ENCODE measurements around the gene PPP6R1. TPM values are rescaled to one million over a fixed set of nuclear protein-coding genes. Genes with fewer than 3 reads are reported as not detected.

The PPP6R1 gene
- total RNA-seq, 4 donors from 2014 or later = 32.6 to 79.4 (median 34.0) TPM

GRCh38 chr19:55250262-55251036, 8.4 kb downstream of the PPP6R1 start:
- H3K9me3 ChIP-seq = no peaks in the 10 kb centered on the region
- peaks cover 0 to 32% of the 10 kb centered on the region in 2 donors for H3K36me3 ChIP-seq
- no peaks in the 10 kb centered on the region for H3K27me3 ChIP-seq

GRCh38 chr19:55249841-55250240, 9.0 kb downstream of the PPP6R1 start:
- no peak overlapping the region for H3K27ac ChIP-seq

More at GRCh38 chr19:55250262-55251036, 8.4 kb downstream of the PPP6R1 start:
- TF ChIP-seq POLR2A (IDR thresholded peaks at IDR 0.05) (no peak), CTCF (IDR thresholded peaks at IDR 0.05) (no peak), EP300 (IDR thresholded peaks at IDR 0.05) (no peak), POLR2AphosphoS5 (IDR thresholded peaks at IDR 0.05) (no peak)
- Histone ChIP-seq H3K4me1 (peaks cover 0 to 84% (median 29%) of the 10 kb centered on the region in 3 donors), H3K27ac (no peak overlapping the region), H3K4me3 (no peak overlapping the region)
- 87 to 100% methylated on average over 1 to 8 of the region's 18 CpGs for WGBS, 2 donors (ENCODE audit: low coverage in 1 of 2)
- no peak for ATAC-seq

GRCh38 chr19:55248704-55249103, 10.1 kb downstream of the PPP6R1 start:
- peaks cover 0 to 50% of the 10 kb centered on the region in 2 donors for H3K36me3 ChIP-seq
- H3K9me3 ChIP-seq = no peaks in the 10 kb centered on the region
- 84% methylated on average over 5 of the region's 9 CpGs; no CpG with 5 or more reads in 1 of the 2 donors for WGBS, 2 donors (ENCODE audit: low coverage in 1 of 2)
- H3K27me3 ChIP-seq = no peaks in the 10 kb centered on the region
- H3K4me1 ChIP-seq = peaks cover 0 to 67% (median 16%) of the 10 kb centered on the region in 3 donors
- ATAC-seq = no peak
- no peak overlapping the region for H3K4me3 ChIP-seq
- H3K27ac ChIP-seq = no peak overlapping the region
- TF ChIP-seq POLR2AphosphoS5 (IDR thresholded peaks at IDR 0.05) (no peak), POLR2A (IDR thresholded peaks at IDR 0.05) (no peak), EP300 (IDR thresholded peaks at IDR 0.05) (no peak)

More at GRCh38 chr19:55249841-55250240, 9.0 kb downstream of the PPP6R1 start:
- no peaks in the 10 kb centered on the region for H3K9me3 ChIP-seq
- ATAC-seq = no peak
- no peak overlapping the region for H3K4me3 ChIP-seq
- TF ChIP-seq POLR2AphosphoS5 (IDR thresholded peaks at IDR 0.05) (no peak), EP300 (IDR thresholded peaks at IDR 0.05) (no peak)
- peaks cover 0 to 78% (median 23%) of the 10 kb centered on the region in 3 donors for H3K4me1 ChIP-seq
- whole genome bisulfite sequencing, 2 donors (ENCODE audit: low coverage in 1 of 2) = 87% methylated on average over 6 of the region's 11 CpGs; no CpG with 5 or more reads in 1 of the 2 donors
- H3K36me3 ChIP-seq = peaks cover 0 to 38% of the 10 kb centered on the region in 2 donors
- H3K27me3 ChIP-seq = no peaks in the 10 kb centered on the region

- ATAC-seq = no peak
- H3K9me3 ChIP-seq = no peaks in the 10 kb centered on the region
- TF ChIP-seq POLR2AphosphoS5 (IDR thresholded peaks at IDR 0.05) (no peak), CTCF (IDR thresholded peaks at IDR 0.05) (no peak), POLR2A (IDR thresholded peaks at IDR 0.05) (no peak), EP300 (IDR thresholded peaks at IDR 0.05) (no peak)
- no peak overlapping the region for H3K4me3 ChIP-seq
- peaks cover 0 to 62% (median 16%) of the 10 kb centered on the region in 3 donors for H3K4me1 ChIP-seq
- H3K27me3 ChIP-seq = no peaks in the 10 kb centered on the region
- peaks cover 0 to 52% of the 10 kb centered on the region in 2 donors for H3K36me3 ChIP-seq
- 61 to 67% methylated on average over 2 to 3 of the region's 10 CpGs for WGBS, 2 donors (ENCODE audit: low coverage in 1 of 2)
- no peak overlapping the region for H3K27ac ChIP-seq
Observed at GRCh38 chr19:55248166-55248675, 10.6 kb downstream of the PPP6R1 start.

GRCh38 chr19:55247621-55248099, 11.2 kb downstream of the PPP6R1 start:
- WGBS, 2 donors (ENCODE audit: low coverage in 1 of 2) = 14 to 30% methylated on average over 1 to 4 of the region's 10 CpGs
- Histone ChIP-seq H3K4me3 (no peak overlapping the region), H3K36me3 (peaks cover 0 to 55% of the 10 kb centered on the region in 2 donors), H3K4me1 (peaks cover 0 to 56% (median 14%) of the 10 kb centered on the region in 3 donors), H3K27me3 (no peaks in the 10 kb centered on the region), H3K9me3 (no peaks in the 10 kb centered on the region), H3K27ac (no peak overlapping the region)
- peak; percentile 31 for ATAC-seq
- no peak for TF ChIP-seq EP300 (IDR thresholded peaks at IDR 0.05)
- no peak for TF ChIP-seq POLR2A (IDR thresholded peaks at IDR 0.05)
- TF ChIP-seq CTCF (IDR thresholded peaks at IDR 0.05) = no peak
- no peak for TF ChIP-seq POLR2AphosphoS5 (IDR thresholded peaks at IDR 0.05)

Measured in gastroesophageal sphincter (tissue), 4 donors.